HG03442 (cell line): ENCODE measurements around the gene TSTD2.
"Not testable (repeated sequence)": the region's sequence is repeated elsewhere in the genome, so short reads cannot be mapped to it uniquely, and the experiment has no call there.

Experiments used
- ATAC-seq: cut with Tn5 transposase; IDR thresholded peaks from one replicate; pipeline ENCODE4 v1.9.1; 2021; ENCODE audit warnings: mild to moderate bottlenecking, moderate library complexity; ENCODE audit not compliant: unreplicated experiment

Gene TSTD2

GRCh38 chr9:97632248-97632984 is 752 bp downstream of the TSTD2 start:
- ATAC-seq, result peak; percentile 5

GRCh38 chr9:97630591-97630990 is 2.6 kb downstream of the TSTD2 start:
- ATAC-seq, result no peak

GRCh38 chr9:97629156-97629555 is 4.0 kb downstream of the TSTD2 start:
- no peak for ATAC-seq

- ATAC-seq, result no peak
Observed at GRCh38 chr9:97628668-97629067, 4.5 kb downstream of the TSTD2 start.

- no peak for ATAC-seq
Observed at GRCh38 chr9:97627624-97628023, 5.5 kb downstream of the TSTD2 start.

- no peak for ATAC-seq
Observed at GRCh38 chr9:97625620-97626019, 7.5 kb downstream of the TSTD2 start.

GRCh38 chr9:97623946-97624345 is 9.2 kb downstream of the TSTD2 start:
- no peak for ATAC-seq

- not testable (repeated sequence) for ATAC-seq
Observed at GRCh38 chr9:97622483-97622882, 10.7 kb downstream of the TSTD2 start.

- not testable (repeated sequence) for ATAC-seq
Observed at GRCh38 chr9:97620063-97620462, 13.1 kb downstream of the TSTD2 start.

GRCh38 chr9:97617939-97618416 is 15.2 kb downstream of the TSTD2 start:
- ATAC-seq, result peak; percentile 50

- no peak for ATAC-seq
Observed at GRCh38 chr9:97615439-97616072, 17.6 kb downstream of the TSTD2 start.

- no peak for ATAC-seq
Observed at GRCh38 chr9:97604901-97605645, 28.1 kb downstream of the TSTD2 start.

GRCh38 chr9:97602430-97602829 is 30.7 kb downstream of the TSTD2 start:
- ATAC-seq, result no peak

GRCh38 chr9:97601228-97601898 is 31.8 kb downstream of the TSTD2 start:
- ATAC-seq, result no peak

GRCh38 chr9:97600531-97601227 is 32.5 kb downstream of the TSTD2 start:
- no peak for ATAC-seq

- no peak for ATAC-seq
Observed at GRCh38 chr9:97599314-97599846, 33.8 kb downstream of the TSTD2 start.

GRCh38 chr9:97598461-97599288 is 34.5 kb downstream of the TSTD2 start:
- peak; percentile 77 for ATAC-seq

- ATAC-seq, result no peak
Observed at GRCh38 chr9:97596906-97597305, 36.3 kb downstream of the TSTD2 start.

GRCh38 chr9:97594381-97594921 is 38.7 kb downstream of the TSTD2 start:
- no peak for ATAC-seq
